ENCODE results near the gene FBXL17.

FBXL17 gene

GRCh38 chr5:107835096-107835495 lies 546.8 kb downstream of the FBXL17 start:
- no peaks in the 10 kb centered on the region for H3K9me3 ChIP-seq (ENCODE audit: control extremely low read depth in 1 of 5, control insufficient read depth in 4 of 5, insufficient read depth in 2 of 5, low read depth in 1 of 5, low read length in 4 of 5)
- H3K4me1 ChIP-seq (ENCODE audit: control extremely low read depth in 1 of 4, control insufficient read depth in 4 of 4, insufficient read depth in 4 of 4, low read length in 3 of 4): no peaks in the 10 kb centered on the region
- H3K36me3 ChIP-seq (ENCODE audit: control insufficient read depth in 4 of 4, insufficient read depth in 4 of 4, low read length in 3 of 4): no peaks in the 10 kb centered on the region
- DNase-seq: no peak
- H3K4me3 ChIP-seq (ENCODE audit: control insufficient read depth in 1 of 7, extremely low read depth in 1 of 7, insufficient read depth in 4 of 7, low read depth in 2 of 7, low read length in 6 of 7): no peak overlapping the region
- CTCF ChIA-PET: no interaction called here
- peaks cover 0 to 1% (median 0%) of the 10 kb centered on the region in 5 experiments for H3K27me3 ChIP-seq (replicated peaks in 2 of 5; ENCODE audit: control insufficient read depth in 4 of 5, insufficient read depth in 5 of 5, low read length in 4 of 5)
- 100% methylated on average over 1 of the region's 8 CpGs for WGBS (ENCODE audit: insufficient coverage)
- no peak overlapping the region for H3K27ac ChIP-seq (ENCODE audit: insufficient read depth in 1 of 2, low read depth in 1 of 2, low read length in 2 of 2, poor library complexity in 1 of 2, severe bottlenecking in 2 of 2)
- POLR2A ChIA-PET: no interaction called here

GRCh38 chr5:107832746-107833145 lies 549.2 kb downstream of the FBXL17 start:
- DNase-seq: no peak
- H3K4me1 ChIP-seq (ENCODE audit: control extremely low read depth in 1 of 4, control insufficient read depth in 4 of 4, insufficient read depth in 4 of 4, low read length in 3 of 4): no peaks in the 10 kb centered on the region
- ChIA-PET POLR2A (no interaction called here), CTCF (interaction anchor here (1.1 kb wide), 1 partner anchor 14 kb away, joined by 3 read pairs; no protein-coding TSS in a partner anchor)
- H3K36me3 ChIP-seq (ENCODE audit: control insufficient read depth in 4 of 4, insufficient read depth in 4 of 4, low read length in 3 of 4): no peaks in the 10 kb centered on the region
- no peak overlapping the region for H3K4me3 ChIP-seq (ENCODE audit: control insufficient read depth in 1 of 7, extremely low read depth in 1 of 7, insufficient read depth in 4 of 7, low read depth in 2 of 7, low read length in 6 of 7)
- no peak overlapping the region for H3K27ac ChIP-seq (ENCODE audit: insufficient read depth in 1 of 2, low read depth in 1 of 2, low read length in 2 of 2, poor library complexity in 1 of 2, severe bottlenecking in 2 of 2)
- H3K27me3 ChIP-seq (replicated peaks in 2 of 5; ENCODE audit: control insufficient read depth in 4 of 5, insufficient read depth in 5 of 5, low read length in 4 of 5): peaks cover 0 to 1% (median 0%) of the 10 kb centered on the region in 5 experiments
- no peaks in the 10 kb centered on the region for H3K9me3 ChIP-seq (ENCODE audit: control extremely low read depth in 1 of 5, control insufficient read depth in 4 of 5, insufficient read depth in 2 of 5, low read depth in 1 of 5, low read length in 4 of 5)
- 100% methylated on average over 3 of the region's 3 CpGs for WGBS (ENCODE audit: insufficient coverage)

- CTCF ChIA-PET: no interaction called here
These were observed 550.1 kb downstream of the FBXL17 start for GRCh38 chr5:107831612-107832395.

GRCh38 chr5:107830750-107831149 lies 551.1 kb downstream of the FBXL17 start:
- CTCF ChIA-PET: no interaction called here
- Histone ChIP-seq H3K36me3 (ENCODE audit: control insufficient read depth in 4 of 4, insufficient read depth in 4 of 4, low read length in 3 of 4) (no peaks in the 10 kb centered on the region), H3K27ac (ENCODE audit: insufficient read depth in 1 of 2, low read depth in 1 of 2, low read length in 2 of 2, poor library complexity in 1 of 2, severe bottlenecking in 2 of 2) (no peak overlapping the region), H3K27me3 (replicated peaks in 2 of 5; ENCODE audit: control insufficient read depth in 4 of 5, insufficient read depth in 5 of 5, low read length in 4 of 5) (peaks cover 0 to 1% (median 0%) of the 10 kb centered on the region in 5 experiments), H3K4me1 (ENCODE audit: control extremely low read depth in 1 of 4, control insufficient read depth in 4 of 4, insufficient read depth in 4 of 4, low read length in 3 of 4) (no peaks in the 10 kb centered on the region), H3K4me3 (ENCODE audit: control insufficient read depth in 1 of 7, extremely low read depth in 1 of 7, insufficient read depth in 4 of 7, low read depth in 2 of 7, low read length in 6 of 7) (no peak overlapping the region), H3K9me3 (ENCODE audit: control extremely low read depth in 1 of 5, control insufficient read depth in 4 of 5, insufficient read depth in 2 of 5, low read depth in 1 of 5, low read length in 4 of 5) (no peaks in the 10 kb centered on the region)
- no peak for DNase-seq
- POLR2A ChIA-PET: no interaction called here
- WGBS (ENCODE audit: insufficient coverage): 67% methylated on average over 3 of the region's 6 CpGs

More at GRCh38 chr5:107831612-107832395, 550.1 kb downstream of the FBXL17 start:
- Histone ChIP-seq H3K9me3 (ENCODE audit: control extremely low read depth in 1 of 5, control insufficient read depth in 4 of 5, insufficient read depth in 2 of 5, low read depth in 1 of 5, low read length in 4 of 5) (no peaks in the 10 kb centered on the region), H3K27ac (ENCODE audit: insufficient read depth in 1 of 2, low read depth in 1 of 2, low read length in 2 of 2, poor library complexity in 1 of 2, severe bottlenecking in 2 of 2) (no peak overlapping the region), H3K4me1 (ENCODE audit: control extremely low read depth in 1 of 4, control insufficient read depth in 4 of 4, insufficient read depth in 4 of 4, low read length in 3 of 4) (no peaks in the 10 kb centered on the region), H3K36me3 (ENCODE audit: control insufficient read depth in 4 of 4, insufficient read depth in 4 of 4, low read length in 3 of 4) (no peaks in the 10 kb centered on the region), H3K4me3 (ENCODE audit: control insufficient read depth in 1 of 7, extremely low read depth in 1 of 7, insufficient read depth in 4 of 7, low read depth in 2 of 7, low read length in 6 of 7) (no peak overlapping the region), H3K27me3 (replicated peaks in 2 of 5; ENCODE audit: control insufficient read depth in 4 of 5, insufficient read depth in 5 of 5, low read length in 4 of 5) (peaks cover 0 to 1% (median 0%) of the 10 kb centered on the region in 5 experiments)
- 78% methylated on average over 9 of the region's 13 CpGs for WGBS (ENCODE audit: insufficient coverage)
- DNase-seq: no peak
- POLR2A ChIA-PET: no interaction called here

GRCh38 chr5:107826311-107827000 lies 555.4 kb downstream of the FBXL17 start:
- CTCF ChIA-PET: no interaction called here
- H3K27ac ChIP-seq (ENCODE audit: insufficient read depth in 1 of 2, low read depth in 1 of 2, low read length in 2 of 2, poor library complexity in 1 of 2, severe bottlenecking in 2 of 2): no peak overlapping the region
- no peaks in the 10 kb centered on the region for H3K4me1 ChIP-seq (ENCODE audit: control extremely low read depth in 1 of 4, control insufficient read depth in 4 of 4, insufficient read depth in 4 of 4, low read length in 3 of 4)
- no peak overlapping the region for H3K4me3 ChIP-seq (ENCODE audit: control insufficient read depth in 1 of 7, extremely low read depth in 1 of 7, insufficient read depth in 4 of 7, low read depth in 2 of 7, low read length in 6 of 7)
- 95% methylated on average over 2 of the region's 6 CpGs for WGBS (ENCODE audit: insufficient coverage)
- POLR2A ChIA-PET: no interaction called here
- no peaks in the 10 kb centered on the region for H3K36me3 ChIP-seq (ENCODE audit: control insufficient read depth in 4 of 4, insufficient read depth in 4 of 4, low read length in 3 of 4)
- no peak for DNase-seq
- peaks cover 0 to 7% (median 0%) of the 10 kb centered on the region in 5 experiments for H3K9me3 ChIP-seq (ENCODE audit: control extremely low read depth in 1 of 5, control insufficient read depth in 4 of 5, insufficient read depth in 2 of 5, low read depth in 1 of 5, low read length in 4 of 5)
- H3K27me3 ChIP-seq (replicated peaks in 2 of 5; ENCODE audit: control insufficient read depth in 4 of 5, insufficient read depth in 5 of 5, low read length in 4 of 5): no peaks in the 10 kb centered on the region

GRCh38 chr5:107824821-107825220 lies 557.1 kb downstream of the FBXL17 start:
- Histone ChIP-seq H3K4me1 (ENCODE audit: control extremely low read depth in 1 of 4, control insufficient read depth in 4 of 4, insufficient read depth in 4 of 4, low read length in 3 of 4) (no peaks in the 10 kb centered on the region), H3K9me3 (ENCODE audit: control extremely low read depth in 1 of 5, control insufficient read depth in 4 of 5, insufficient read depth in 2 of 5, low read depth in 1 of 5, low read length in 4 of 5) (peaks cover 0 to 7% (median 0%) of the 10 kb centered on the region in 5 experiments), H3K4me3 (ENCODE audit: control insufficient read depth in 1 of 7, extremely low read depth in 1 of 7, insufficient read depth in 4 of 7, low read depth in 2 of 7, low read length in 6 of 7) (no peak overlapping the region), H3K27ac (ENCODE audit: insufficient read depth in 1 of 2, low read depth in 1 of 2, low read length in 2 of 2, poor library complexity in 1 of 2, severe bottlenecking in 2 of 2) (no peak overlapping the region), H3K36me3 (ENCODE audit: control insufficient read depth in 4 of 4, insufficient read depth in 4 of 4, low read length in 3 of 4) (no peaks in the 10 kb centered on the region), H3K27me3 (replicated peaks in 2 of 5; ENCODE audit: control insufficient read depth in 4 of 5, insufficient read depth in 5 of 5, low read length in 4 of 5) (no peaks in the 10 kb centered on the region)
- CTCF ChIA-PET: no interaction called here
- DNase-seq: no peak
- no CpG with 5 or more reads among the region's 1 CpG for WGBS (ENCODE audit: insufficient coverage)
- POLR2A ChIA-PET: no interaction called here

GRCh38 chr5:107821288-107821687 lies 560.6 kb downstream of the FBXL17 start:
- DNase-seq: no peak
- H3K36me3 ChIP-seq (ENCODE audit: control insufficient read depth in 4 of 4, insufficient read depth in 4 of 4, low read length in 3 of 4): no peaks in the 10 kb centered on the region
- WGBS (ENCODE audit: insufficient coverage): 100% methylated on average over 1 of the region's 3 CpGs
- peaks cover 0 to 7% (median 0%) of the 10 kb centered on the region in 5 experiments for H3K9me3 ChIP-seq (ENCODE audit: control extremely low read depth in 1 of 5, control insufficient read depth in 4 of 5, insufficient read depth in 2 of 5, low read depth in 1 of 5, low read length in 4 of 5)
- H3K4me3 ChIP-seq (ENCODE audit: control insufficient read depth in 1 of 7, extremely low read depth in 1 of 7, insufficient read depth in 4 of 7, low read depth in 2 of 7, low read length in 6 of 7): no peak overlapping the region
- no peak overlapping the region for H3K27ac ChIP-seq (ENCODE audit: insufficient read depth in 1 of 2, low read depth in 1 of 2, low read length in 2 of 2, poor library complexity in 1 of 2, severe bottlenecking in 2 of 2)
- POLR2A ChIA-PET: interaction anchor here (0.5 kb wide), 1 partner anchor 88 kb away, joined by 7 read pairs; no protein-coding TSS in a partner anchor
- H3K4me1 ChIP-seq (ENCODE audit: control extremely low read depth in 1 of 4, control insufficient read depth in 4 of 4, insufficient read depth in 4 of 4, low read length in 3 of 4): no peaks in the 10 kb centered on the region
- CTCF ChIA-PET: no interaction called here
- no peaks in the 10 kb centered on the region for H3K27me3 ChIP-seq (replicated peaks in 2 of 5; ENCODE audit: control insufficient read depth in 4 of 5, insufficient read depth in 5 of 5, low read length in 4 of 5)
